NAMALWA (cell line): ENCODE results near the gene KLHL21.
A peak's percentile ranks its signal among the peaks of the same experiment; 100 is the strongest.

Experiments
- DNase-seq: peaks from one replicate; pipeline ENCODE4 v3.0.0-alpha.2; 2015; ENCODE audit warnings: low spot score

The KLHL21 gene

DNA sequence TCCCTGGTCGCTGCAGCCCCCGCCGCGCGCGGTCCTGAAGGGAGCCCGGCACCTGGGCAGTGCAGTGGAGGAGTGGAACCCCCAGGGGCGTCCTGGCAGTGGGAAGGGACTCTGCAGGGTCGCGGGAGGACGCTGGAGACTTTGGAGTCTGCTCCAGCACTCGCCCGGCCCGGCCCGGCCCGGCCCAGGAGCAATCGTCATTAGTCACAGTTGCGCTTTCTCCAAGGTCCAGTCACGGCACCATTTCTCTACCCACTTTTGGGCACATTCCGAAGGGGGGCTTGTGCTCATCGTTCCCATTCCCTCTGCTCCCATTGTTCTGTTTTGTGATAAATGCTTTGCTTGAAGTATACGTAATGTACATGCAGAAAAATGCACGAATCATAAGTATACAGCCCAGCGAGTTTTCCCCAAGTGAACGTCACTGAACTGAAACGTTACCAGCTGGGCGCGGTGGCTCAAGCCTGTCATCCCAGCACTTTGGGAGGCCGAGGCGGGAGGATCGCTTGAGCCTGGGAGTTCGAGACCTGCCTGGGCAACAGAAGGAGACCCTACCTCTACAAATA lies 23.0 kb upstream of the KLHL21 start:
- no peak for DNase-seq

DNA sequence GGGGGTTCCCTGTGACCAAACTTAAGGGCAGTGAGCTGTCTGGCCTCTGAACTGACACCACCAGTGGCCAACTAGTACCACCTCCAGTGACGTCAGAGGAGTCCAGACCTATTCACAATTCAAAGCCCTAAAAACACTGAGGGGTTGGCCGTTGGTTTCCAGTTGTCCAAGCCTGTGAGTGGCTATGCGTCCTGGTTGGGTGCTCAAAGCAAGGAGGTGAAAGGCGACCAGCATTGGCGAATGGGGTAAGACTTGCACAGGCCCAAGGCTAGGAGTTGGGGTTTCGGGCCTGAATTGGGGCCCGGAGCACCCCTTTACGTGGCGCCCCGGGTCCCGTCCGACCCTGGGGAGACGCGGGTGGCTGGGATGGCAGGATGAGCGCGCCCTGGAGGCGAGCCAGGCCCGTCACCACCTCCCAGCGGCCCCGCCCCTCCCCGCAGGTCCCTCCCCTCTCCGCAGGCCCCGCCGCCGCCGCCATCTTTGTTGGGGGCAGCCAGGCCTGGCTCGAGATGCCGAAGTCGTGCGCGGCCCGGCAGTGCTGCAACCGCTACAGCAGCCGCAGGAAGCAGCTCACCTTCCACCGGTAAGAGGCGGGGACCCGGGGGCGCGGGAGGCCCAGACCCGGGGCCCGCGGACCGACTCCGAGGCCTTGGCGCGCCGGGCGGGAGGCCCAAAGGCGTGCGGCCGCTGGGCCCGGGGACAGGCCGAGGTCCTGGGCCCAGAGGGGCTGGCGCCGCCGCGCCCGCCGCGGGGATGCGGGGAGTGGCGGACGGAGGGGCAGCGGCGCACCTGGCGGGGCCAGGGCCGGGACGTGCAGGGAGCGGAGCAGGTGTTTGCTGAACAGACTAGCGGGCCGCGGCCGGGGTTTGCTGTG lies 22.3 kb upstream of the KLHL21 start, which contains the start of gene THAP3:
Gene THAP3, plus strand, starts transcription at position 159 of the 874 bp plus-strand sequence. Its CDS starts 351 bp downstream, at position 510.
- peak; percentile 90 for DNase-seq

DNA sequence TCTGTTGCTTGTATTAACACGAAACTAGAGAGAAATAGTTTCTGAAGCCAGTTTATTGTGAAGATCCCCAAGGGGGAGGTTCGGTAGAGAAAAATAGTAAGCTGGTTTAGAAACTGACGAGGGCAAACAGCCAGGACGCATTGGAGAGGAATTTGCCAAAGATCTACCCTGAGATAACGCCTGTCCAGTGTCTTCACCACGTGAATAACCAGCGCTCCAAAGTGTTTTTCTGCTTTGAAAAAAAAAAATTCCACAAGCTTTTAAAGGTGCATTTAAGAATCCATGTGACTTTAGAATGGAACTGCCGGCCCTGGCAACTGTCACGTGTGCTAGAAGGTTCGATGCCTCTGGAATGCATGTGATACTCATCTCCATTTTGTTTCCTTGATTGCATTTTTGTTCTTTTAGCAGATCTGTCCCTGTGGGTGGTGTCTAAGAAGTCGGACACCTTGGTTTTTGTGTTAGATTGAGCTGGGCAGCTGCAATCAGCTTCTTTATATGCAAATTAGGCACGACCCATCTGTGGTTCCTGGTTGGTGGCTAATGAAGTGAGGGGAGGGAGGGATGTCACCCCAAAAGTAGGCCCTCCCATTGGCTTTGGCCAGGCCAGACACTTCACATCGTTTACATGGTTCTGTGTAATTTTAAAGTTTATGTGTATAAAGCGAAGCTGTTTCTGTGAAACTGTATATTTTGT lies 20.7 kb upstream of the KLHL21 start:
- DNase-seq, result peak; percentile 62

DNA sequence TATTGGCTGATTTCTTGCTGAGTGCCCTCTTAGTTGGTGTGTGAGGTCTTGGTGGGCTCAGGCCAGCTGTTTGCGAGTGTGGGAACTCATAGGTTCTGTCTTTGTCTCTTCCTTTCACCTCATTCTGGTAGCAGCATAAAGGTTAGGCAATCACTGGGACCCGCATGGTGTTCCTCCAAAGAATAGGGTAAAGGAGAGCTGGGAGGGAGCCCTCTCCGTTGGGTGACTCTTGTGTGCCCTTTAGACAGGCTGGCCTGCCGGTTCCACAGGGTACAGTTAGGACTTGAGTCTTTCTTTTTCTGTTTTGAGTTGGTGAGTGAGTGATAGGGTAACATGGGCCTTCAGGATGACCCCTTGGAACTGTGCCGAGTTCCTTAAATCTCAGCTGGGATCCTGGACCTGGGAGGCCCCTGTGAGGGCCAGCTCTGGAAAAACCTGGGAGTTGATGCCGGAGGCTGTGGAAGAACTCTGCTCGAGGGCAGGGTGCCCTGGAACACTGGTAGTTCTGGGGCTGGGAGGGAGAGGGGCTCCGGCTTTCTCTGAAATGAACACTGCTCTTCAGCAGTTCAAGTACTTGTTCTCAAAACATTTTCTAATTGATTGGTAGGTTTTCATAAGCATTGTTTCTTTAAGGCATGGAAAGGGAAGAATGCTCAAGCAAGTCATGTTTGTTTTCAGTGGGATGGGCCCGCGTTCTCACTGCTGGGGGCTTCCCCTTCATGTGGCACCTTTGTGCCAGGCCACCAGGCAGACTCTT lies 19.9 kb upstream of the KLHL21 start:
- DNase-seq, result no peak

DNA sequence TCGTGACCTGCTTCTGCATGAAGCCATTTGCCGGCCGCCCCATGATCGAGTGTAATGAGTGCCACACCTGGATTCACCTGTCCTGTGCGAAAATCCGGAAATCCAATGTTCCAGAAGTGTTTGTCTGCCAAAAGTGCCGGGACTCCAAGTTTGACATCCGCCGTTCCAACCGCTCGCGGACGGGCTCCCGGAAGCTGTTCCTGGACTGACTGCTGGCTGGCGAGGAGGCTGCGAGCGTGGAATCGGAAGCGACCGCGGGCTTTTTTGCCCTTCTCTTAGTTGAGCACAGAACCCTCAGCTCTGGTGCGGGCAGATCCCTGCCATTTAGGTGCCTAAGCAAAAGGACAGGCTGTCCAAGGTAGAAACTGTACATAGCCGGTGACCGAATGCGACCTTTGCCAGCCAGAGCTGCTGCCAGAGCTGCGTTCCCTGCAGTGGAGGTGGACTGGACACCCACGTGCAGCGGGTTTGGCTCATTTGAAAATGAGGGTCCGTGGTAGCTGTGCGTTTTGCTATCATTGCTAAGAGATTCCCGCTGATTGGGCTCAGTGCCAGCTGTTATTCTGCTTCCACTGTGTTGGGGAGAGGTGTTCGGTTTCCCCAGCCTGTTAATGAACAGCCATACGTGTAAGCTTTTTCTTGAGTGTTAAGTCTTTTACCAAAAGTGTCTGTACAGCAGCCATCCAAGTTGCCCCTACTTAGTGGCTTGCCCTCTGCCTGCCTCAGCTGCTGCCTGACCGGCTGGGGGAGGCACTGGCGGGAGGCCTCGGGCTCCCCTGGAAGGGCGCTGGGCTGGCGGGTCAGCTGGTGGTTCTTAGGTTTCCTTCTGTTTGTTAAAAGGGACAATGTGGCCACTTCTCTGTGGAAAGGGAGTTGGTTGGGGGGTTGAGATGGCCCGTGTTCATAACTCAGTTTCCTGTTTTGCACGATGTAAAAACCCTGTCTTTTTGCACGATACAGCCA lies 19.0 kb upstream of the KLHL21 start:
- DNase-seq, result no peak

DNA sequence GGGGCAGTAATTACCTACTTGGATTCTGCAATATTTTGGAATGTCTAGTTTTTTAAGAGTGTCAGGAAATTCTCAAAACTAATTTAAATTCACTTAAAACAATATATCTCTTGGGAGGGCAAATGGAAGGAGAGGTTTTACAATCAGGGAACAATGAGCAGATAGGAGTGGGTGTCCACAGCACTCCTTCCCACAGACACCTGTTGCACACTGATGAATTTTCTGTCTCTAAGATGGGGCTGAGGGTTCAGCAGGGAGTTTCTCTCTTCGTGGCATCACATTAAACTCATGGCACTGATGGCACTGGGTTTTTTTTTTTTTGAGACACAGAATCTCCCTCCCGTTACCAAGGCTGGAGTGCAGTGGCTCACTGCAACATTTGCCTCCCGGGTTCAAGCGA lies 16.4 kb upstream of the KLHL21 start:
- no peak for DNase-seq

DNA sequence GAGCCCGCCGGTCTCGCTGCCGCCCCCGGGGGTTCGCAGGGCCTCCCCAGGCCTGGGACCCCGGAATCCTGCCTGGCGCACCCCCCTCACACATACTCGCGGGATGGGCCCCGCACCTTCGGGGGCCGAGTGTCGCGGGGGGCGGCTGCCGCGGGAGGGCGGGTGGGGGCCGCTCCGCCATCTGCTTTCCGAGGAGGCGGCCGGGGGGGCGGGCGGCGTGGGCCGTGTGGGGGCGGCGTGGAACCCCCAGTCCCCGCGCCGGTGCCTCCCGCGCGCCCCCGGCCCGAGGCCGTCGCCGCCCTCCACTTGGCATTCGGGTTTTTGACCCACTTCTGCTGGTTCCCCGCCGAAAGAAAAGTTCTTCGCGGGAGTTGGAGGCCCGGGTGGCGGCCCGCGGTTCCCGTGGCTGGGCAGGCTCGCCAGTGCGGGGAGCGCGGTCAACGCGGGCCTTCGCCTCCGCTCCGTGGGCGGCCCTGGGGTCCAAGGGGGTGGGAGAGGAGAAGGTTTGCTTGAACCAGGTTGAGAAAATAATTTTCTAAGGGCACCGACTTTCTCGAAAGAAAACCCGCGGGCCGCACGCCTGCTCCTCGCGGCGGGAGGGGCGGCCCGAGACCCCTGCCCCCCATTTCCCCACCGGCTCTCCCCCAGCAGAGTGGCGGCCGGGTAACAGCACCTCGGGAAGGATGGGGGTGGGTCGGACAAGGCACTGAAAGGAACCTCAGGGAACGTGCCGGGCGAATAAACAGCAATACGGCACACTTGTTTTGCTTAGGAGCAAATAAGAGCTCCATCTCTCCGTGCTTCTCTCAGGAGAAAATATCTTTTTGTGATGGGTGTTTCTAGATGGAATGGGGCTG lies 12.5 kb upstream of the KLHL21 start:
- DNase-seq, result no peak

DNA sequence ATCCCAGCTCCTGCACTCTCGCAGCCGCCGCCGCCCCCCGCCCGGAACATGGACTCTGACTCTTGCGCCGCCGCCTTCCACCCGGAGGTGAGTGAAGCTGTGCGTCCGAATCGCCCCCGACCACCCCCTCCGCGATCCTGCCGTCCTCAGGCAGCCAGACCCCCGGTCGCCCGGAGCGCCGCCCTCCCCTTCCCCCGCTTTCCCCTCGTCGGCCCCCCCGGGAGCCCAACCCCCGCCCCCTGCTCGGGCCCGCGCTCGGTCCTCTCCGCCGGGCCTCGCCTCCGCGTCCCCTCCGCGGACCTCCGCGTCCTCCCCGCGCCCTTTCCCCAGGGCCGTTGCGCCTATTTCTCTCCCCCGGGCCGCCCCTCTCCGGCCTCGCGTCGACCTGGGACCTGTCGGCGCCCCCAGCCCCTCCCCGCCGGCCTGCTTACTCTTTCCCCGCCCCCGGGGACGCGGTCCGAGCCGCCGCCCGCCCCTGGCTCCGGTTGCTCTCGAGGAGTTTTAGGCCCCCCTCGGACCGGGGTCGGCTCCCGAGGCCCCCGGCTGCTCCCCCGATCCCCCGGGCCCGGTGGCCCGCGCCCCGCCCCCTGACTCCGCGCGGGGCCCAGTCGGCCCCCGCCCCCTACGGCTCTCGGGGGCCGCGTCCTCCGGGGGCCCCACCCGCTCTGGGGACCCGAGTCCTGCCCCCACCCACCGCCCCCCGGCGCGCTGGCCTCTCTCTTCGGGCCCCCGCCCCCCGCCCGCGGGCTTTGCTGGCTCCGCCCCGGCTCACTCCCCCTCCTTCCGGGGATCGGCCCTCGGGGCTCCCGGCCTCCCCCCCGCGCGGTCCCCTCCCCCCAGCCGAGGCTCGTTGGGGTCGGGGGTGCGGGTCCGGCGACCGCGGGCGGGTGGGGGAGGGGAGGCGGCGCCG lies 11.6 kb upstream of the KLHL21 start:
- DNase-seq, result peak; percentile 53

DNA sequence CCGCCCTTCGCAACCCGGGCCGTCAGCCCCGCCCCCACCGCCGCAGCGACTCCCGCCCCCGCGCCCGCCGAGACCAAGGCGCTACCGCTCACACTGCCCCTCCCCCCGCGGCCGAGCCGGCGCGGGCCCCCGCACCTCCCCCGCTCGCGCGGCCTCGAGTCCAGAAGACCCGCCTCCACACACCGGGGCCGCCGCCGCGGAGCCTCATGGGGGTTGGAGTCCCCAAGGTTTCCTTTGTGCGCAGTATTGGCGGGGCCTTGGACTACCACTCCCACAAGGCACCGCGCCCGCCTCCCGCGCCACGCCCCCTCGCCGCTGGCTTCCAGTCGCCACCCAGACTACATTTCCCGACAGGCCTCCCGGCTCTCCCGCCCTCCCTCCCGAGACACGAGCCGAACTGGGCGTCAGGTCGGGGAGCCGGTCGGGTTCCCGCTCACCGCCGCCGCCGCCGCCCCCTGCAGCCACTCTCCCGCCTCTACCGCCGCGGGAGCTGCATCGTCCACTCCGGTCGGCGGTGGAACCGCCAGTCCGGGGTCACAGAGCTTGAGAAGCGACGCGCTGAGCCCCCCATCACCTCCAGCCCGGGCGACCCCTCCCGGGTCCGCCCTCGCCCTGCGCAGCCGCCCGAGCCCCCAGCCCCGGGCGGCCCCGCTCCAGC lies 10.8 kb upstream of the KLHL21 start, which contains the start of gene PHF13:
Gene PHF13, plus strand, starts transcription at position 371 of the 658 bp plus-strand sequence. CDS start 336 bp downstream, outside the sequence.
- DNase-seq, result peak; percentile 100

DNA sequence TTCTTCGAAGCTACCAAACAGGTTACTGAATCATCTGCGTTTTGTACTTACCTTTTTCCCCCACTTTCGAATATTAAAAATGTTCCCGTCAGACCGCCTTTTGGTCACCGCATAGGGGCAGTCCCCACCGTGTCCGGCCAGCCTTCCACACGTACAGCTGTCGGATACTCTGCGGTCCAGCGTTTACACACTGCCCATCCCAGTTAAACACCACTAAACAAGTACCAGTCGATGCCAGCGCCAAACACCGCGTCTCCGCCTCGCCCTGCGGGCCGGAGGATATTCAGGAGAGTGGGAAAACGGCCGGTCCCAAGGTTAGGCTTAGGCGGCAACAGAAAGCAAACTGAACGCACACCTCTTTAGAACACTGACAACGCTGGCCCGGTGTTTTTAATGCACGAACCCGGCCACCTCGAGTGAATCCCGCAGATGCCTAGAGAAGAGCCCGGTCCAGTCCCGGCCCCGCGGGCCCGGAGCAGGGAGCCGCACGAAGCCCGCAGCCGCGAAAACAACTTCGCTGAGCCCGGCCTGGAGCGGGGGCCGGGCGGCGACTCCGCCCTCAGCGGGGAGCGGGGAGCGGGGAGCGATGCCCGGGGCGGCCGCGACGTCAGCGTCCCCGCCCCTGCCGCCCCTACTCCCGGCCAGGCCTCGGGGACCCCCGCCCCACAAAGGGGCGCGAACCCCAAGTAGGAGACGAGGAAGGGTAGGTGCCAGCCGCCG lies 10.1 kb upstream of the KLHL21 start:
- DNase-seq, result peak; percentile 72

DNA sequence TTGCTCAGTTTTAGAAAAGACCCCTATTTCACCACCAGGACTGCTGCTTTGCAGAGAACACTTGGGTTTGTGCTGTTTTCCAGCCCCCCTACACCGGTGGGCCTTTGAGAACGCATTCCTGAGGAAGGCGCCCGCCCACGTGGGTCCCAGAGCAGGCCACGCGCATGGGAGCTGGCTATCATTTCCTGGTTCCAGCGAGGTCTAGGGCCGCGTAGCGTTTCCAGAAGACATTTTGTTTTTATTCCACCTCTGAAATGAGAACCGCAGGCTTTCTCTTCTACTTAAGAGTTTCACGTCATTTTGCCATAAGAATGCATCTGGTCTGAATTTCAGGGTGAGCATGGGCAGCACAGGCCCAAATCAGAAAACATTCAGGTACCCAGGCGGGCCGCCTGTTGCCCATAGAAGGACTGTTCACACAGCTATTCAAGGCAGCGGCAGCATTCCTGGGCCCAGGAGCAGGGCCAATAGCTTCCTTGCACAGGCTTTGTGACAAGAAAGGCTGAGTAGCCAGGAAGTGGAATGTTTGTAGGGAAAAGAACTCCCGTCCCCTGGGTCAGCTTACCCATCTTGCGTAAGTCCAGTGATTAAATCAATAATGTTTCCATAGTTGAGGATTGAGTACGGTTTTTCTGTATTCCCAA lies 1.4 kb upstream of the KLHL21 start:
- no peak for DNase-seq

DNA sequence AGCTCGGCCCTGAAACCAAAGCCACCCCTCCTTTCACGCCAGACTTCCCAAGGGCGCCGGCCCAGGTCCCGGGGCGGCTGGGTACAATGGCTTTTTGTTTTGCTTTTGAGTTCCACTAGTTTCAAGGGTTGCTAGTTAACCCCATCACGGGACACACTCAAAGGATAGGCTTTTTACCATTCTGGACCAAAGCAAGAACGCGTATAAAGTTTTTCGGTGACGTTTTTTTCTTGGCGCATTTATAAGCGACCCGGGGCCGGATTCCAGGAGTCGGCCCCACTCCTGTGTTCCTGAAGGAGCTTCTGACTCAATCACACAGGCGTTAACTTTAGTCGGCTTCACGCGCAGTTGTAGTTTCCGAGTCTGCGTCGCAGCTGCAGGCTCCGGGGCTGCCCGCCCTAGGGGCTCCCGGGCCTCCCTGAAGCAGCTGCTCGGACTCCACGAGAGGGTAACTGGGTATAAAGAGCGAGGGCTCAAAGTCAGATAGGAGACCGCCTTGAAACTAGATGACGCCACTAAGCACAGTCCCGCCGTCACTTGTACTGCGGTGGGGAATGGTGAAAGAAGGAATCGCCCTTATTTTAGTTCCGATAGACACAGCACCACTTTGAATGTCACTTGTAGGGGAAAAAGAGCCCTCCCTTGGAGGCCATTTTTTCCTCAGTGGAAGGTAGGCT lies 707 bp upstream of the KLHL21 start:
- DNase-seq, result peak; percentile 81

DNA sequence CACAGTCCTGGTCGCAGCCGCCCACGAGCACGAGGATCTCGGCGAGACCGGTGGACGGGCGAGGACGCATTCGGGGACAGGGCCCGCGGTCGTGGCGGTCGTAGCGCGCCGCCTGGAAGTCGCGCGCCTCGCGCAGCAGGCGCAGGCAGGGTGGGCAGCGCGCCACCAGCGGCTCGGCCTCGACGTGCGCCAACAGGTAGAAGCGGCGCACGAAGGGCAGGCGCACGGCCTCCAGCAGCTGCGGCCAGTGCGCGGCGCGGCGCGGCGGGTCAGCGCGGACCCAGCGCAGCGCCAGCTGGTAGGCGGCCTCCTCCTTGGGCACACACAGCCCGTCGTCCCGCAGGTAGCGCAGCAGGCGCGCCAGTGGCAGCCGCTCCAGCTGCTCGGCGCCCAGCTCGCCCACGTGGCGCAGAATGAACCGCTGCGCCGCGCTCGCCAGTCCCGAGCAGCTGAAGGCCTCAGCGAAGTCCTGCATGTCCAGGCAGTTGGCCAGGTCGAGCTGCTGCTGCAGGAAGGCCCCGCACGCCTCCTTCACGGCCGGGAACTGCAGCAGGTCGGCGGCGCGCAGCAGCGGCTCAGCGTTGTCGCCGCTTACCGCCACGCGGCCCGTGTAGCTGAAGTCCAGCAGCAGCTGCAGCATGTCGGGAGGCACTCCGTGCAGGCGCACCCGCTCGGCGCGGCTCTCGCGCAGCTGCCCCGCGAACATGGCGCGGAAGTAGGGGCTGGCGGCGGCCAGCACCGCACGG lies 573 bp downstream of the KLHL21 start:
- DNase-seq, result no peak

DNA sequence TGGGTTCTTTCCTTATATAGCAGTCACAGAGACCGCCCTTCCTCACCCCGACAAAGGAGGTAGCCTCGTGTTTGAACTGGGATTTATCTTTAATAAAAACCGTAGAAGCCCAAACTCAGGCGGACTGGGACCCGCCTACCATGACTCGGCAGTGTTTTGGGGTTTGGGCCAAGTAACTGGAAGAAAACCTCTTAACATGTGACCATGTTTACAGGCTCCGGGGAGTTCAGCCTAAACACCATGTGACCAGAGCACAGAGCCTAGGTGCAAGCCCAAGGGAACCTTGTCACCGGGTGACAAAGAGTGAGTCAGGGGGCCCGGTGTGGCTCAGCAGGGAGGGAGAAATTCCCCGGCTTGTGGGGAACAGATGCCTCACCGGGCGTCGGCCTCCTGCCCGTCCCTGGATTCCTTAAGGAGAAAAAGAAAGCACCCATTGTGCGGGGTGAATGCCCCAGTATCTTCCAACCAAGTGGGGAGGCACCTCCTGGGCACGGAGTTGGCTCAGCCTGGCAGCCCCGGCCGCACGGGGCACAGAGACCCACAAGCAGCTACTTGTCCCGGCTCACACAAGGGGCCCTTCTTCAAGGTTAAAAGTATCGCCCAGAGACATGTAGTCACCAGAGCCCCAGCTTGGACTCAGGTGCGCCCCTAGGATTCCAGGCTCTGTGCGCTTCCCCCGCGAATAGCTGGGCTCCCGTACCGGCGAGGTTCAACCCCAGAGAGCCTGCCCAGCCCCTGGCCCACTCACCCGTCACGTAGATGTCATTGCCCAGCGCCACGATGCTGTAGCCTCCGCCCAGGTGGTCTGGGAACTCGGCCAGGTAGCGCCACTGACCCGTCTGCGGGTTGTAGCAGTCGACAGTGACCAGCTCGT lies 1.4 kb downstream of the KLHL21 start:
- peak; percentile 87 for DNase-seq
